Measurements from ENCODE around the gene COL15A1. TPM values are rescaled to one million over a fixed set of nuclear protein-coding genes. Genes with fewer than 3 reads are reported as not detected.

Gene COL15A1
- total RNA-seq, 1 experiment from 2014 or later: not detected

DNA sequence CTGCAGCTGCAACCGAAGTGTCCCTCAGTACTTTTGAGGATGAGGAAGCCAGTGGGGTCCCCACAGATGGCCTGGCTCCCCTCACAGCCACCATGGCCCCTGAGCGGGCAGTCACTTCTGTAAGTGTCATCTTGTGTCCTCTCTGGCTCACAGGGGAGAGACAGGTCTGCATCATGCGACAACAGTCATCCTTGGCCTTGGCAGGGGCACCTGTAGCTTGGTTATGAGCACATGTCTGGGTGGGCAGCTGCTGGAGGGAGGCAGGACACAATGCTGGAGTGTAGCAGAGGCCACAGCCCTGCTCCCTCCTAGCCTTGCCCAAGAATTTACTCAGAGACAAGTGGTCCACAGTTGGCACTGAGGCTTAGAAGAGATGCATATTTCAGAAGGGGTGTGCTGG is 71.7 kb downstream of the COL15A1 start:
- Histone ChIP-seq H3K27ac (ENCODE audit: insufficient read length, low read depth, low read length) (no peak overlapping the region), H2BK15ac (ENCODE audit: low read depth, low read length) (no peak overlapping the region), H2BK20ac (ENCODE audit: low read depth, low read length, poor library complexity, severe bottlenecking) (no peak overlapping the region), H3K23me2 (ENCODE audit: insufficient read length, low read depth, low read length, poor library complexity, severe bottlenecking) (no peaks in the 10 kb centered on the region), H2AK5ac (ENCODE audit: insufficient read length, low read length) (no peak overlapping the region), H3K4ac (ENCODE audit: low read depth, low read length) (no peak overlapping the region), H2BK12ac (ENCODE audit: insufficient read length, low read depth, low read length) (no peak overlapping the region), H3K23ac (ENCODE audit: insufficient read length, low read depth, low read length) (no peak overlapping the region), H3K18ac (ENCODE audit: insufficient read length, low read depth, low read length) (no peak overlapping the region), H3K4me1 (ENCODE audit: insufficient read depth, low read length) (no peaks in the 10 kb centered on the region), H3T11ph (ENCODE audit: low read length) (no peak overlapping the region), H2BK5ac (ENCODE audit: insufficient read length, low read length) (no peak overlapping the region), H2BK120ac (ENCODE audit: low read depth, low read length, poor library complexity, severe bottlenecking) (no peak overlapping the region), H3K56ac (ENCODE audit: insufficient read length, low read depth, low read length) (no peak overlapping the region), H2AFZ (ENCODE audit: low read length) (no peak overlapping the region), H3K79me2 (ENCODE audit: insufficient read depth, low read length) (0 out of 2 replicates have a peak, but pooled peaks cover 2% of the 10 kb centered on the region), H3K14ac (ENCODE audit: insufficient read depth, low read length) (no peak overlapping the region; the same call in 1 of the 2 replicates), H3K27me3 (ENCODE audit: insufficient read depth, low read length) (no peaks in the 10 kb centered on the region), H3K9ac (ENCODE audit: extremely low read depth, insufficient read length, low read length) (no peak overlapping the region), H4K8ac (replicated peaks; ENCODE audit: insufficient read length, low read depth, low read length) (no peak overlapping the region), H4K91ac (ENCODE audit: insufficient read length, low read depth, low read length) (no peak overlapping the region), H3K4me2 (ENCODE audit: insufficient read depth, insufficient read length, low read length) (no peak overlapping the region), H3K9me3 (ENCODE audit: control insufficient read depth, low read depth, low read length) (peaks cover 2% of the 10 kb centered on the region), H4K5ac (ENCODE audit: insufficient read length, low read depth, low read length) (no peak overlapping the region), H4K20me1 (ENCODE audit: control insufficient read depth, insufficient read depth, insufficient read length) (no peaks in the 10 kb centered on the region), H3K79me1 (ENCODE audit: insufficient read depth, low read depth, low read length, poor library complexity, severe bottlenecking) (no peaks in the 10 kb centered on the region)
- WGBS (ENCODE audit: extremely low coverage, insufficient read length, low lambda C conversion rate): no CpG with 5 or more reads among the region's 3 CpGs
- DNase-seq: no peak
- no peak for TF ChIP-seq CTCF (conservative IDR thresholded peaks at IDR 0.05)
- no peaks in the 10 kb centered on the region; the same call in 1 of the 2 replicates for H3K27me3 Mint-ChIP-seq (ENCODE audit: low read depth)
- H3K4me3 Mint-ChIP-seq: no peak overlapping the region
- H3K4me1 Mint-ChIP-seq: no peaks in the 10 kb centered on the region
- no peak overlapping the region for H3K27ac Mint-ChIP-seq
- H3K36me3 Mint-ChIP-seq (ENCODE audit: insufficient read depth in 1 of 3, low read depth in 3 of 3): peaks cover 2 to 16% (median 7%) of the 10 kb centered on the region in 3 experiments; a peak in 6 of 7 replicates
- H3K9me3 Mint-ChIP-seq: peaks cover 22 to 29% of the 10 kb centered on the region in 2 experiments
